Smooth muscle cell of the brain vasculature (primary cell): ENCODE data around the gene AK3.

Source experiments
- DNase-seq: peaks from one replicate; pipeline ENCODE4 v3.0.0-alpha.2; 2012; ENCODE audit warnings: low read depth, low spot score

Gene AK3

DNA sequence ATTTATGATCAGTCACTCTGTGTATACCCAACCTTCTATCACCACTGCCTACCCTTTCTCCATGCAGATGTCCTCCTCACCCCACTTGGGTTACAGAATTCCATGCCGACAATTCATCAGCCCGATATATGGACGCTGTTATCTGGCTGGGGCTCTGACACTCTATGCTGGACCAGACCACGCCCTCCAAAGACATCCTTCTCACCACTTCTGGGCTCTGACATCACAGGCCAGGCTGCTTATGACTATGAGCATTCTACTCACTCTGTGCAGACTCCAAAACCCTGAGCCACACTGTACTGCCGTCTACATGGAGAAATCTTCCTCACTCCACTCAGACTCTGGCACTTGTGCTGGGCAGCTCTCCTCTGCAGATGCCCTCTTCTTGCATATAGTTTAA is 7.6 kb upstream of the AK3 start:
- no peak for DNase-seq

GRCh38 chr9:4746278-4747030 is 5.5 kb upstream of the AK3 start:
- no peak for DNase-seq

DNA sequence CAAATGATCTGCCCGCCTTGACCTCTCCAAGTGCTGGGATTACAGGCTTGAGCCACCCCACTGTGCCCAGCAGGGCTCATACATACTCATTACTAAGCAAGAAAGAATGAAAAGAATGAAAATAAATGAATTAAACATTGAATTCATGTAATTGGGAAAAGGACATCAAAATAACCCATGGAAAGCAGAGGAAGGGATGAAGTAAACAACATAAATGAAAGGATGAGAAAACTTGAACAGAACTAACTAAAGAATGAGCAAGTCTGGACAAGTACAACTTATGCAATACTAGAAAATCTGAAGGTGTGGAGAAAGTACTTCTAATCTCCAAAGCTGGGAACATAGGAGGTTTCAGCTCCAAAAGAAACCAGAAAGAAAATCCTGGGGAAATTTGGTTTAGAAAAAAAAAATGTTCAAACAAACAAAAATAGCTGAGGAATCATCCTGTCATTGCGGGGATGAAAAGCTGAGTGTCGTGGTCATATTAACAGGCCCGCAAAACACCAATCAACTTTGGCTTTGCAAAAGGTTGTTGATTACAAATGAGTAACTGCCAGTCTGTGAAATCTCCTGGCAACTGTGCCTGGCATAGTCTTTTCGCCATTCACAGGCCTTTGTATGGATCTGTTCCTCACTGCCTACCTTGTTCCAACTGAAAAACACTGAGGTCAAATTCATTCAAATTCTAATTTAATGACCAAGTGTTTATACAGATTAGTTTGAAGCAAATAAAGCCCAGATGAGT is 2.3 kb upstream of the AK3 start:
- no peak for DNase-seq

GRCh38 chr9:4742246-4742645 is 1.2 kb upstream of the AK3 start:
- DNase-seq = no peak

DNA sequence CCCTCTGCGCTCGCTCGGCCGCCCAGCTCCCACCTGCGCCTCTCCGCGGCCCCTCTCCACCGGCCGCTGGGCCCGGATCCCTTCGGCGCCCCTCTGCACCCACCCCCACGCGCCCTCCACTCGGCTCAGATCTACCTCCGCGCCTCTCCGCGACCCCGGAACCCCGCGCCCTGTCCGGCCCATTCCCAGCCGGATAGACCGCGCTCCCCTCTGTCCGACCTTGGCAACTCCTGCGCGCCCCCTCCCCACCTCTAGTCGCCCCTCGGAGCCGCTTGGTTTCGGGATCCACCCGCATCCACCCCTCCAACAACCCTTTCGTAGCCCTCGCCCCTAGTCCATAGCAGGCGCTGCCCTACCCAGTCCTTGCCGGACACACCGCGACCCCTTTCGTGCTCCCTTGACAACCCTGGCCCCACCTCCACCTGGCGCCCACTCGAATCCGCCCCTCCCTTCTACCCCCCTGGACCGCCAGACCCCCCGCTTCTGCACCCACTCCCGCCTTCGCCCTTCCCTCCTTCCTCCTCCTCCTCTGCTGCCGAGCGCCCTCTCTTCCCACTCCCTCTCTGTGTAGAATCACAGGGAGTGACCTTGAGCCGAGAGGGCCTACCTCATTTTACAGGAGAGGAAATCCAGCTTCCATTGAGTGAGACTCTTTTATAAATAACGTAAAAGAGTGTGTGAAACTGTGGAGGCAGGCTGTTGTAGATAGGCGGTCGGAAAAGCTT is 525 bp upstream of the AK3 start:
- DNase-seq = no peak

- no peak for DNase-seq
Measured at GRCh38 chr9:4740388-4740637, 689 bp downstream of the AK3 start.

DNA sequence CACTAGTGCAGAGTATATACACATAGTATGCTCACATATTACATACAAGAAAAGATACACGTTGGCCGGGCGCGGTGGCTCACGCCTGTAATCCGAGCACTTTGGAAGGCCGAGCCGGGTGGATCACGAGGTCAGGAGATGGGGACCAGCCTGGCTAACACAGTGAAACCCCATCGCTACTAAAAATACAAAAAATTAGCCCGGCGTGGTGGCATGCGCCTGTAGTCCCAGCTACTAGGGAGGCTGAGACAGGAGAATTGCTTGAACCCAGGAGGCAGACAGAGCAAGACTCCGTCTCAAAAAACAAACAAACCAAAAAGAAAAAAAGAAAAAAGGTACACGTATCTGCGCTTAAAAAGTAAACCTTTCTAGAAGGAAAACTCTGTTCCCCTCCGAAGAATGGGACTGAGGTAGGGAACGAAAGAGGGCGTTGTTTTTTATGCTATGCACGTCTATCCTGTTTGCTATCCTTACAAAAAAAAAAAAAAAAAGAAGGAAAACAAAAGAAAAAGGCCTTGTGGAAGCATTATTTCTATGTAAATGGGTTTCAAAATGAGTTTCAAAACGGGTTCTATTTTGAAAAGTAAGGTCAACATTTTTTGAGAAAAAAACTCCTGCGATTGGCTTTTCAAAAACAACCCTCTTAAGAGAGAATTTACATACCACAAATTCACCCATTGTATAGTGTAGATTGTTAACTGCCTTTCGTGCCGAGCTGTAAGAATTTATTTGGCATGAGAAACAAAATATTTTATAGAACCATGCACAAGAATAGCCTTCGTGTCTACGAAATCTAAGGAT is 1.2 kb downstream of the AK3 start:
- DNase-seq = no peak

DNA sequence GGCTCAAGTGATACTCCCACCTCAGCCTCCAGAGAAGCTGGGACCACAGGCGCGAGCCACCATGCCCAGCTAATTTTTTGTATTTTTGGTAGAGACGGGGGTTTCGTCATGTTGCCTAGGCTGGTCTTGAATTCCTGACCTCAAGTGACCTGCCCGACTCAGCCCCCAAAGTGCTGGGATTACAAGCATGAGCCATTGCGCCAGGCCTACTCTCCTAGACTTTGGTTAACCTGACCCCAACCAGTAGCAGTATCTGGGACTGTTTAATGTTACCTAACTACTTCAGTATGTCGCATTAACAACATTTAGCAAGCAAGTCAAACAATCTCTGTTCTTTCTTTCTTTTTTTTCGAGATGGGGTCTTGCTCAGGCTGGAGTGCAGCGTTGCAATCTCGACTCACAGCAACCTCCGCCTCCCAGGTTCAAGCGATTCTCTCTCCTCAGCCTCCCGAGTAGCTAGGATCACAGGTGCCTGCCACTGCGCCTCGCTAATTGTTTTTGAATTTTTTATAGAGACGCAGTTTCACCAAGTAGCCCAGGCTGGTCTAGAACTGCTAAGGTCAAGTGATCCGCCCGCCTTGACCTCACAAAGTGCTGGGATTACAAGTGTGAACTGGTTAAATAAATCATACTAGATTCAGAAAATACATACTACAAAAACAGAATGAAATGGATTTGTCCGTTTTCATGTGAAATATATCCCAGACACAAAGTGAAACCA is 2.0 kb downstream of the AK3 start:
- no peak for DNase-seq

DNA sequence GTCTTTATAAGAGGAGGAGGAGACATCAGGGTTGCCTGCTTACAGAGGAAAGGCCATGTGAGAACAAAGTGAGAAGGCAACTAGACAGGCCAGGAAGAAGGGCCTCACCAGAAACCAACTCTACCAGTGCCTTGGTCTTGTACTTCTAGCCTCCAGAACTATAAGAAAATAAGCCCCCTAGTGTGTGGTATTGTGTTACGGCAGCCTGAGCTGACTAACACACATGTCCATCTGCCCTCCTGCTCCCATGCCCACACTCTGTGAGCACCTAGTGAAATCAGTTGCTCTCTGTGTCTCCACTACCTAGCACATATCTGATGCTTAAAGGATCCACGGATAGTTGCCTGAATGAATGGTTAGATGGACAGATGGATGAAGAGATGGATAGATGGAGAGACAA is 6.9 kb downstream of the AK3 start:
- no peak for DNase-seq

GRCh38 chr9:4732890-4733289 is 8.1 kb downstream of the AK3 start:
- no peak for DNase-seq

DNA sequence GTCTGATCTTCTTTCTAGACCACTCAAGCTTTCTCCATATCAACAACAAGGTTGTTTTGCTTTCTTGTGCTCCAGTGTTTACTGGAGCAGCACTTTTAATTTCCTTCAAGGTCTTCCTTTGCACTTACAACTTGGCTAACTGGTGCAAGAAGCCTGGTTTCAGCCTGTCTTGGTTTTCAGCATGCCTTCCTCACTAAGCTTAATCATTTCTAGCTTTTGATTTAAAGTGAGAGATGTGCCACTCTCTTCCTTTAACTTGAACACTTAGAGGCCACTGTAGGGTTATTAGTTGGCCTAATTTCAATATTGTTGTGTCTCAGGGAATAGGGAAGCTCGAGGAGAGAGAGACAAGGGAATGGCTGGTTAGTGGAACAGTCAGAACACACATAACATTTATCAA is 13.4 kb downstream of the AK3 start:
- no peak for DNase-seq

DNA sequence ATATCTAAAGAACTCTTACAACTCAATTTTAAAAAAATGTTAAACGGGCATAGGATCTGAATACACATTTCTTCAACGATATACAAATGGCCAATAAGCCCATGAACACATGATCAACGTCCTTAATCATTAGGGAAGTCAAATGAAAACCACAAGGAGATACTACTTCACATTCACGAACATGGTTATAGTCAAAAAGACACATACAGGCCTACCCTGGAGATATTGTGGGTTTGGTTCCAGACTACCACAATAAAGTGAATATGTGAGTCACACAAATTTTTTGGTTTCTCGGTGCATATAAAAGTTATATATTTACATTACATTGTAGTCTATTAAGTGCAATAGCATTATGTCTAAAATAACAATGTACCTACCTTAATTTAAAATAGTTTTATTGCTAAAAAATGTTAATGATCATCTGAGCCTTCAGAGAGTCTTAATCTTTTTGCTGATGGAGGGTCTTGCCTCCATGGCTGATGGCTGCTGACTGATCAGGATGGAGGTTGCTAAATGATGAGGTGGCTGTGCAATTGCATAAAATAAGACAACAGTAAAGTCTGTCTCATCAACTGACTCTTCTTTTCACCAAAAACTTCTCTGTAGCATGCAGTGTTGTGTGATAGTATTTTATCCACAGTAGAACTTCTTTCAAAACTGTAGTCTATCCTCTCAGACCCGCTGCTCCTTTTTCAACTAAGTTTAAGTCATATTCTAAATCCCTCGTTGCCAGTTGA is 15.1 kb downstream of the AK3 start:
- DNase-seq = no peak

DNA sequence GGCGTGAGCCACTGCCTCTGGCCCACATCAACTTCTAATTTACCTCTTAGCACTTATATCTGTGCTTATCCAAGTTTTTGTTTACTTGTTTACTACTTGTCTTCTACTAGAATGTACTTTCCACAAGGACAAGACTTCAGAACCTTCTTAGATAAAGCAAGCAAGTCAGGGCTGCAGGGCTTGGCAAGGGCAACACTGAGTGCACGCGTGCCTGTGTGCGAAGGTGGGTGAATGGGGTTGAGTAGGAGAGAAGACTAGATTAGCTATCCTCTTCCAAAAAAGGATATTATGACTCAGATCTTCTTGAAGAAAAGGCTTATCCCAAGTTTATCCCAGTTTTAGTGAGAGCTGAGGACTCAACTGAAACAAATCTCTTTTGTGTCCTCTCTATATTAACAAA is 19.3 kb downstream of the AK3 start:
- no peak for DNase-seq

DNA sequence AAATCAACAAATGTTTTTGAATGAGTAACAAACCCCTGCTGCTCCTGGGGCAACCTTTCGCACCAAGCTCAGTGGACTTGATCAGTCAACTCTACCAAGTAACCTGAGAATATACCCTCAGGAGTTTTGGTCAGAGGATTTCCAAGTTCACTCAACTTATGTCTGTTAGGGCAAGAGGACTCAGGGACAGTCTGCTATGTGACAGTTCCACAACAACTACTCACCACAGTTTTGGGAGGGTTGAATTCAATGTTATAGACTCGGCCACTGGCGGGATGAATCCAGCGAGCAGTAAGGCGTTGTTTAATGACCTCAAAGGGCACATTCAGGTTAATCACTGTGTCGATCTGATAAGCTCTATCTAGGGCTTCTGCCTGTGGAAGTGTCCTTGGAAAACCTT is 22.1 kb downstream of the AK3 start:
- DNase-seq = no peak

GRCh38 chr9:4717815-4718214 is 23.2 kb downstream of the AK3 start:
- no peak for DNase-seq

- DNase-seq = no peak
Measured at GRCh38 chr9:4716163-4716562, 24.8 kb downstream of the AK3 start.

DNA sequence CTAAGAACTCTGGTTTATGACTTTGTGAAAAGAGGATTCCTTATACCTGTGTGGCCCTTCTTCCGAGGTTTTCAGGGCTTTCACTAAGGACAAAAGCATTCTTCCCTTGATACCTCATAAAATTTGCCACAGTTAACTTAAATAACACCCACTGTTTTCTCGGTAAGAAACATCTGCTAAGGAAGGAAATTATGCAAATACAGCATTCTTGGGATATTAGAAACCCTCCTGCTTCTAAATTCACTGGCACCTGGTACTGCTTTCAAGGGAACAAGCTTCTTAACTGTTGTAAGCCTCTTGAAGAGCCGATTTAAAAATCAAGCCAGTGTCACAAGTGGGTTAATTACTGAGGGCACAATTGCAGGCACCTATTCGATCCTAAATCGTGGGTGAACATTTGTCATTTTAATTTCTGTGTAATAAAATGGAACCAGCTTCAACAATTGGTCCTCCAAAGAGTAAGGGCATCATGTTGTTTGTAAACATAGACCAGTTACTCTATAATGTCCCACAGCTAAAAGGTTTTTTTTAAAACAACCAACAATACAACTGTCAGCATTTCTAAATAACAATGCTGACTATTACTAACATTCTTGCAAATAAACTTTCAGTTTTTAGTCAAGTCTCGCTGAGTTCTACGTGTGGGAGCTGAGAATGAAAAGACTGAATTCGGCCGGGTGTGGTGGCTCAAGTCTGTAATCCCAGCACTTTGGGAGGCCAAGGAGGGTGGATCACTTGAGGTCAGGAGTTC is 26.6 kb downstream of the AK3 start:
- no peak for DNase-seq

GRCh38 chr9:4713849-4714248 is 27.2 kb downstream of the AK3 start:
- no peak for DNase-seq

DNA sequence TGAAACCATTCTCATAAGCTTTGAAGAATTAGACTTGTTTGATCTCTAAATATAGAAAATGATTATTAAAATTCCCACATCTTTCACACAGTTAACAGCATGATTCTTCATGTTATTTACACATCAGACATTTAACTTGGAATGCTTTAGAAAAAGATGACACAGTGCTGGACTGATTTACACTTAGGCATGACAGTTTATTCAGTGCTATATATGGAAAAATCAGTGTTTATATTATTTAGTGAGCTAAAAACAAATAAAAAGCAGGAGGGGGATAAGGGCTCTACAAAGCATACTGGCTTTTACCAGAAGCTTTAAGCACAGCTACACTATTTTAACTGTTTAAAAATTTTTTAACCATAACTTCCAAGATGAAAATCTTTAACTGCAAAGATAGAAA is 31.6 kb downstream of the AK3 start:
- DNase-seq = no peak

DNA sequence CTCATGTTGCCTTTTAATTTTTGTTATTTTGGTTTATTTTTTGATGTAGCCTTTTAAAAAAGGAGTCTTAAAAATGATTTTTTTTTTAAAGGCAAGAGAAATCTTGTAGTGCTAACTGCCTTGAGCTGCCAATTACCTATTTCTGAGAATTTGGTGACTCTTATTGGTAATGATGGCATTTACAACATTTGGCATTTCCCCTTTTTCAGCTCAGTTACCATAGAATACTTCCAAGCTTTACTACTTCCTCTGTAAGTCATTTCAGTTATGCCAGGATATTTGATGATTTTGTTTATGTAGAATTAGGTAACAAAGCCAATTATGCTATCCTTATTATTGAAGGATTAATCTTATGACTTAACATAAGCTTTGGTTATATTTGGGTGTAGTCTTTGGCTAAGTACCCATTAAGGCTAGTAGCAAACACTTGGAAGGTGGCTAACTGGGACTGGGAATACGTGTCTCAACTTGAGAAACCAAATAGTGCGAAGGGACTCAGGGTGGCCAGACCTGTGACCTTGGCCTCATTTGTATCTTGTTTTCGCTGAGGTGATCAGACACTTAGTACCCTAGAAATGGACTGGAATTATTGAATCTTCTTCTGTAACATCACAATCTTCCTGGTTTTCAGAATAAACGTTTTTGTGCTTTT is 33.9 kb downstream of the AK3 start:
- no peak for DNase-seq
